HL-60 (cell line): ENCODE data around the gene STAT4.

Source experiments
- DNase-seq, 2 experiments: peaks; one replicate each; pipeline ENCODE4 v3.0.0-alpha.2; 2010 to 2020; ENCODE audit warnings: low read depth in 1 of 2, low spot score in 1 of 2
- H3K27ac ChIP-seq: fragments of 250-450 bp; sonication (Bioruptor Pico); replicated peaks from 2 replicates; pipeline ENCODE4 v1.5.1; 2020; ENCODE audit warnings: mild to moderate bottlenecking, moderate library complexity
- H3K27me3 ChIP-seq: fragments of 250-450 bp; sonication (Bioruptor Pico); 2 replicates; pipeline ENCODE4 v1.5.1; 2021; ENCODE audit warnings: mild to moderate bottlenecking, moderate library complexity; ENCODE audit not compliant: insufficient read depth, poor library complexity, severe bottlenecking
- H3K4me3 ChIP-seq: replicated peaks from 2 replicates; pipeline ENCODE4 v1.5.1; 2011; ENCODE audit warnings: mild to moderate bottlenecking, control low read depth, low read length; ENCODE audit not compliant: insufficient read depth
- GABPA ChIP-seq: IDR thresholded peaks from 2 replicates; pipeline ENCODE4 v1.6.1; 2012; ENCODE audit warnings: low read depth
- POLR2AphosphoS5 ChIP-seq: IDR thresholded peaks from 2 replicates; pipeline ENCODE4 v1.6.1; 2012; ENCODE audit warnings: low read depth
- SPI1 ChIP-seq: IDR thresholded peaks from 2 replicates; pipeline ENCODE4 v1.6.1; 2012; ENCODE audit warnings: low read depth, mild to moderate bottlenecking, borderline replicate concordance
- TF ChIP-seq, protein P1 (sequence below): IDR thresholded peaks from 2 replicates; pipeline ENCODE4 v1.6.1; 2012; ENCODE audit warnings: low read depth; ENCODE audit not compliant: insufficient replicate concordance
- TF ChIP-seq, protein P2 (sequence below): IDR thresholded peaks from one replicate; pipeline ENCODE4 v1.5.1; 2011; ENCODE audit warnings: low read length, control low read depth, inconsistent platforms; ENCODE audit not compliant: insufficient read depth

Gene STAT4

DNA sequence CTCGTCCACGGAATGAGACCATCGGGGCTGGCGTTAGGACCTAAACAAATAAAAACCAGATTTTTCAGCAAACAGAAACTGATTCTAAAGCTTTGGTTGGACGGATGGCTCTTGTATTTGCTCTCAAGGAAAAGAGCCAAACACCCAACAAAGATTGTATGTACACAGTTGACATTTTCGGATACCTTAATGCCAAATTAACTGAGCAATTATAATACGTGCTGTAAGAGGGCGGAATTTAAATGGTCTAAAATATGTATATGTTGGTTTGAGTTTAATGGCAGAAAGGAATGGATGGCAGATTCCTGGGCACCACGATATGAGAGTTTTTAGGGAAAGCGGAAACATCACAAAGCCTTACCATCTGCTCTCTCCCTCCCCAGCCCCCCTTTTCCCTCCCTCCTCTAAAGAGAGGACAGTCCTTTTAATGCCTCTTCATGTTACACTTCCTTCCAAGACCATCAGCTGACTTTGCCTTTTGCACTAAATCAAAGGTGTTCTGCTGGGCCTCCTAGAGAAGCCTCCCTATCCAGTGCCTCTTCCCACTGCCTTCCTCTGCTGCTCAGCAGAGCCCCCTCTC, 170.1 kb downstream of the STAT4 start:
- Histone ChIP-seq H3K4me3 (no peak overlapping the region), H3K27me3 (no peaks in the 10 kb centered on the region), H3K27ac (no peak overlapping the region)
- no peak for DNase-seq
- TF ChIP-seq POLR2AphosphoS5: no peak
- no peak for TF ChIP-seq GABPA
- no peak for TF ChIP-seq SPI1
- TF ChIP-seq, protein P1, sequence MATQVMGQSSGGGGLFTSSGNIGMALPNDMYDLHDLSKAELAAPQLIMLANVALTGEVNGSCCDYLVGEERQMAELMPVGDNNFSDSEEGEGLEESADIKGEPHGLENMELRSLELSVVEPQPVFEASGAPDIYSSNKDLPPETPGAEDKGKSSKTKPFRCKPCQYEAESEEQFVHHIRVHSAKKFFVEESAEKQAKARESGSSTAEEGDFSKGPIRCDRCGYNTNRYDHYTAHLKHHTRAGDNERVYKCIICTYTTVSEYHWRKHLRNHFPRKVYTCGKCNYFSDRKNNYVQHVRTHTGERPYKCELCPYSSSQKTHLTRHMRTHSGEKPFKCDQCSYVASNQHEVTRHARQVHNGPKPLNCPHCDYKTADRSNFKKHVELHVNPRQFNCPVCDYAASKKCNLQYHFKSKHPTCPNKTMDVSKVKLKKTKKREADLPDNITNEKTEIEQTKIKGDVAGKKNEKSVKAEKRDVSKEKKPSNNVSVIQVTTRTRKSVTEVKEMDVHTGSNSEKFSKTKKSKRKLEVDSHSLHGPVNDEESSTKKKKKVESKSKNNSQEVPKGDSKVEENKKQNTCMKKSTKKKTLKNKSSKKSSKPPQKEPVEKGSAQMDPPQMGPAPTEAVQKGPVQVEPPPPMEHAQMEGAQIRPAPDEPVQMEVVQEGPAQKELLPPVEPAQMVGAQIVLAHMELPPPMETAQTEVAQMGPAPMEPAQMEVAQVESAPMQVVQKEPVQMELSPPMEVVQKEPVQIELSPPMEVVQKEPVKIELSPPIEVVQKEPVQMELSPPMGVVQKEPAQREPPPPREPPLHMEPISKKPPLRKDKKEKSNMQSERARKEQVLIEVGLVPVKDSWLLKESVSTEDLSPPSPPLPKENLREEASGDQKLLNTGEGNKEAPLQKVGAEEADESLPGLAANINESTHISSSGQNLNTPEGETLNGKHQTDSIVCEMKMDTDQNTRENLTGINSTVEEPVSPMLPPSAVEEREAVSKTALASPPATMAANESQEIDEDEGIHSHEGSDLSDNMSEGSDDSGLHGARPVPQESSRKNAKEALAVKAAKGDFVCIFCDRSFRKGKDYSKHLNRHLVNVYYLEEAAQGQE: no peak
- TF ChIP-seq, protein P2, sequence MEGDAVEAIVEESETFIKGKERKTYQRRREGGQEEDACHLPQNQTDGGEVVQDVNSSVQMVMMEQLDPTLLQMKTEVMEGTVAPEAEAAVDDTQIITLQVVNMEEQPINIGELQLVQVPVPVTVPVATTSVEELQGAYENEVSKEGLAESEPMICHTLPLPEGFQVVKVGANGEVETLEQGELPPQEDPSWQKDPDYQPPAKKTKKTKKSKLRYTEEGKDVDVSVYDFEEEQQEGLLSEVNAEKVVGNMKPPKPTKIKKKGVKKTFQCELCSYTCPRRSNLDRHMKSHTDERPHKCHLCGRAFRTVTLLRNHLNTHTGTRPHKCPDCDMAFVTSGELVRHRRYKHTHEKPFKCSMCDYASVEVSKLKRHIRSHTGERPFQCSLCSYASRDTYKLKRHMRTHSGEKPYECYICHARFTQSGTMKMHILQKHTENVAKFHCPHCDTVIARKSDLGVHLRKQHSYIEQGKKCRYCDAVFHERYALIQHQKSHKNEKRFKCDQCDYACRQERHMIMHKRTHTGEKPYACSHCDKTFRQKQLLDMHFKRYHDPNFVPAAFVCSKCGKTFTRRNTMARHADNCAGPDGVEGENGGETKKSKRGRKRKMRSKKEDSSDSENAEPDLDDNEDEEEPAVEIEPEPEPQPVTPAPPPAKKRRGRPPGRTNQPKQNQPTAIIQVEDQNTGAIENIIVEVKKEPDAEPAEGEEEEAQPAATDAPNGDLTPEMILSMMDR: no peak

DNA sequence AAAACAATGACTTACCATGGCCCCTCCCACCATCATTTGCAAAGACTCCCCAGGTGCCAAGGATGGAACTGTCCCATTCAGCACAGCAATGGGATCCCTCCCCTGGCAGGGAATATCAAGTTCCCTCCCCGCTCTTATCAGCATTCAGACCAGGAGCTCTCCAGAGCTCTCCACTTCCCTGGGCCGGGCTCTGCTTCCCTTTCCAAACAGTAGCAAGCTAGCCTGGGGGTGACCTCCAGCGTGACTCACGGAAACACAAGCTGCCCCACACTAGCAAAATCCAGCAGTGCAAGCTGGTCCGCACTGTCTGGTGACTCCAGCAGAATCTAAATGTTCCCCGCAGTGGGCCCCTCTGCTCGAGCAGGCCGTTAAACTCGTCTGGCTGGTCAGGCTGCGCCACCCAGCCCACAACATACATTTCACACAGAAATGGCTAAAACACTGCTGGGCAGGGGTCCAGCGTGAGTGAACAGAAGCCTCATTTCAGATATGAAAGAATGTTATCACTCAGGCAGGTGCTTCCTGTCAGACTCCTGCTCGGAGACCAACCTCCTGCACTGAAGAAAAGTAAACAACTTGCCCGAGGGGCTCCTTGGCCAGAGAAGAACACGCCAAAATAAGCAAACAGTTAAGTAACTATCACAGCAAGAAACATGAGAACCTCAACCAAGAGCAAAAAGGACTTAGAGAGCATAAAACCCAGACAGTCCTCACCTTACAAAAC, 170.7 kb downstream of the STAT4 start:
- TF ChIP-seq, protein P1: no peak
- TF ChIP-seq, protein P2: no peak
- no peak for TF ChIP-seq GABPA
- no peak for TF ChIP-seq SPI1
- no peak for TF ChIP-seq POLR2AphosphoS5
- H3K27me3 ChIP-seq: no peaks in the 10 kb centered on the region
- no peak overlapping the region for H3K4me3 ChIP-seq
- DNase-seq: no peak
- no peak overlapping the region for H3K27ac ChIP-seq
